ENCODE measurements around the gene TBC1D1. TPM values are rescaled to one million over a fixed set of nuclear protein-coding genes. Genes with fewer than 3 reads are reported as not detected.

Gene TBC1D1
- total and polyA plus RNA-seq, 8 donors: 53.3 to 78.9 (median 71.1) TPM

GRCh38 chr4:38062776-38063097, 171.9 kb downstream of the TBC1D1 start:
- Histone ChIP-seq H3K4me3 (no peak overlapping the region), H3K36me3 (peaks cover 0 to 36% of the 10 kb centered on the region in 2 donors), H3K4me1 (peaks cover 0 to 16% of the 10 kb centered on the region in 2 donors), H3K27me3 (no peaks in the 10 kb centered on the region), H3K9me3 (no peaks in the 10 kb centered on the region), H3K27ac (peak overlapping the region in 1 of 2 donors; percentile 53)
- peak; percentile 55 for ATAC-seq
- intact Hi-C loops (cut with DNase I): loop anchor here in 1 of 2 donors (10.0 kb wide), 2 partner anchors 102 to 262 kb away; no protein-coding TSS in a partner anchor
- TF ChIP-seq CTCF (IDR thresholded peaks at IDR 0.05): no peak
- DNase-seq: no peak

DNA sequence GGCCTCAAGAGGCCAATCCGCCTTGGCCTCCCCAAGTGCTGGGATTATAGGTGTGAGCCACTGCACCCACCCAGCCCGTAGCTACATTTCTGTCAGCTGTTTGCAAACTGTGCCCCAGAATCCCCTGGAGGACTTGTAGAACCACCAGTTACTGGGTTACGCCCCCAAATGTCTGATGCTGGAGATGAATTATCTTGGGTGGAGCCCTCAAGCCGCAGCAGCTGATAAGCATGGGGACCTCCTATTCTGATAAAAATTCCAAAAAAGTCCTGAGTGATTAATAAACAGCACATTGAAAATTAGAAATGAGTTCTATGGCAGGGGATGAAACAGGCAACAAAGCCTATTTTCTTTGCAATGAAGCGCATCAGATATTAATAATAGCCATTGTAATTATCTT, 174.3 kb downstream of the TBC1D1 start:
- TF ChIP-seq CTCF (IDR thresholded peaks at IDR 0.05): no peak
- Histone ChIP-seq H3K27me3 (no peaks in the 10 kb centered on the region), H3K27ac (no peak overlapping the region), H3K4me1 (peaks cover 0 to 28% of the 10 kb centered on the region in 2 donors), H3K9me3 (no peaks in the 10 kb centered on the region), H3K36me3 (peaks cover 0 to 29% of the 10 kb centered on the region in 2 donors), H3K4me3 (no peak overlapping the region)
- intact Hi-C loops (cut with DNase I): loop anchor here in 1 of 2 donors (10.0 kb wide), 2 partner anchors 100 to 260 kb away; no protein-coding TSS in a partner anchor
- no peak for ATAC-seq
- DNase-seq: no peak

DNA sequence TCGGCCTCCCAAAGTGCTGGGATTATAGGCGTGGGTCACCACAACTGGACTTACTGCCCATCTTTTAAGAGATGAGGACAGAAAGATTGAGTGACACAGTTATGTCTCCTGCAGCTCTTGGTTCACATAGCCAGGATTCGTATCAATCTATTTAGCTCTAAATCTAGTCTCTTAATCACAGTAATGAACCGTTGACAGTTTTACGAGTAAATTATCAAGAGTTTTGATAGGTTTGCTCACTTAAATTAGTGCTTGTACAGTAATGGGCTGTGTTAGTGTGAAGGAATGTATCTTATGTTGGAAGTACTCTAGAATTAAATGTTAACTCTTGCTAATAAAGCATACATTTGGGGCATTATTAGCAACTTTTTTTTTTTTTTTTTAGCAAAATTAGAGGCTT, 175.0 kb downstream of the TBC1D1 start:
- H3K4me3 ChIP-seq: no peak overlapping the region
- peaks cover 0 to 31% of the 10 kb centered on the region in 2 donors for H3K4me1 ChIP-seq
- no peak overlapping the region for H3K27ac ChIP-seq
- H3K36me3 ChIP-seq: peaks cover 0 to 23% of the 10 kb centered on the region in 2 donors
- no peaks in the 10 kb centered on the region for H3K27me3 ChIP-seq
- no peak for DNase-seq
- ATAC-seq: no peak
- intact Hi-C loops (cut with DNase I): loop anchor here in 1 of 2 donors (10.0 kb wide), 2 partner anchors 99 to 259 kb away; no protein-coding TSS in a partner anchor
- no peaks in the 10 kb centered on the region for H3K9me3 ChIP-seq
- no peak for TF ChIP-seq CTCF (IDR thresholded peaks at IDR 0.05)

GRCh38 chr4:38067499-38067898, 176.6 kb downstream of the TBC1D1 start:
- Histone ChIP-seq H3K4me1 (peaks cover 0 to 36% of the 10 kb centered on the region in 2 donors), H3K27me3 (no peaks in the 10 kb centered on the region), H3K27ac (no peak overlapping the region), H3K9me3 (no peaks in the 10 kb centered on the region), H3K36me3 (peaks cover 0 to 23% of the 10 kb centered on the region in 2 donors), H3K4me3 (no peak overlapping the region)
- no peak for ATAC-seq
- intact Hi-C loops (cut with DNase I): loop anchor here in 1 of 2 donors (10.0 kb wide), 2 partner anchors 97 to 257 kb away; no protein-coding TSS in a partner anchor
- no peak for TF ChIP-seq CTCF (IDR thresholded peaks at IDR 0.05)
- DNase-seq: no peak

DNA sequence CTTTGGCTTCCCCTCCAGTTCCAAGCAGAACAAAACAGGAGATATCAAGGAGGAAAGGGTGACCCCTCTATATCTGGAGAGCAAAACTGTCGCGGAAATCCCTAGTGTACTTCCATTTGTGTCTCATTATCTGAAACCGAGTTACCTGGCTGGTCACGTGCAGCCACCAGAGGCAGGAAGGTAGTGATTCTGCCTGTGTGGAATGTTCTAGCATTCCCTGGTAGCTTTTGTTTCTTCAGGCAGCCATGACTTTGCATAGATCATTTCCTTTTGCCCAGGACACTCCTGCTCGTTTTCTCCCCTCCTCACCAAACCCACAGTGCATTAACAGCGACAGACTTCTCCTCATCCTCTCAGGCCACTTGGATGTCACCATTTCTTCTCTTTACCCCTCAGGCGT, 177.2 kb downstream of the TBC1D1 start:
- no peak overlapping the region for H3K4me3 ChIP-seq
- no peaks in the 10 kb centered on the region for H3K27me3 ChIP-seq
- H3K36me3 ChIP-seq: peaks cover 0 to 23% of the 10 kb centered on the region in 2 donors
- H3K4me1 ChIP-seq: peaks cover 0 to 36% of the 10 kb centered on the region in 2 donors
- no peak for TF ChIP-seq CTCF (IDR thresholded peaks at IDR 0.05)
- DNase-seq: no peak
- no peak overlapping the region for H3K27ac ChIP-seq
- ATAC-seq: no peak
- H3K9me3 ChIP-seq: no peaks in the 10 kb centered on the region
- intact Hi-C loops (cut with DNase I): loop anchor here in 1 of 2 donors (10.0 kb wide), 2 partner anchors 97 to 257 kb away; no protein-coding TSS in a partner anchor

Measured in left lung (tissue), 10 donors.